Muscle layer of duodenum (tissue), 2 donors: ENCODE results near the gene FCRL1.

Experiments
- H3K27ac ChIP-seq: one replicate; pipeline ENCODE4 v1.7.0; 2013; ENCODE audit warnings: mild to moderate bottlenecking, low read length
- H3K27me3 ChIP-seq: one replicate; pipeline ENCODE4 v1.7.0; 2013; ENCODE audit warnings: low read depth, mild to moderate bottlenecking, control low read depth, low read length
- H3K36me3 ChIP-seq, 2 donors: one replicate each; pipeline ENCODE4 v1.7.0; 2013; ENCODE audit warnings: low read length in 2 of 2, control low read depth in 1 of 2, mild to moderate bottlenecking in 1 of 2; ENCODE audit not compliant: insufficient read depth in 2 of 2, control insufficient read depth in 1 of 2
- H3K4me1 ChIP-seq, 2 donors: one replicate each; pipeline ENCODE4 v1.7.0; 2013; ENCODE audit warnings: low read length in 2 of 2, mild to moderate bottlenecking in 2 of 2, control low read depth in 1 of 2, moderate library complexity in 1 of 2; ENCODE audit not compliant: insufficient read depth in 2 of 2, control insufficient read depth in 1 of 2
- H3K4me3 ChIP-seq, 2 donors: one replicate each; pipeline ENCODE4 v1.7.0; 2013; ENCODE audit warnings: low read length in 2 of 2, low read depth in 1 of 2, mild to moderate bottlenecking in 1 of 2
- H3K9me3 ChIP-seq, 2 donors: one replicate each; pipeline ENCODE4 v1.7.0; 2013; ENCODE audit warnings: low read length in 2 of 2, control low read depth in 1 of 2, mild to moderate bottlenecking in 1 of 2; ENCODE audit not compliant: control insufficient read depth in 1 of 2
- donor health status: healthy.

Gene FCRL1

DNA sequence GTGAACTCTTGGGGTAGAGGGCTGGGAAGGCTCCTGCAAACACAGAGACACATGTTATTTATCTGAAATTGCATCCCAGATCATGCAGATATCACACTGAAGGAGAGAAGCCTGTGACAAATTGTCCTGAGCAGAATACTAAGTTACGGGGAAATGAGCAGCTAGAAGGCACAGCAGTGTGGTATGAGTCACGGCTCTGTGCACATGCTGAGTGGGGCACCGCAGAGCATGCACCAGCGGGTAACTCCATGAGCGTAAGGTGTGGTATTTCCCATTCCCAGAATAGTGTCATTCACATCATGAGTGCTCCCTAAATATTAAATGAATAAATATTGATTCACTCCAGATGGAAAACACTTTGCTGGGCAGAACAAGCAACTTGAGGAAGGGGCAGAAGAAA is 21.7 kb downstream of the FCRL1 start:
- peaks cover 0 to 8% of the 10 kb centered on the region in 2 donors for H3K9me3 ChIP-seq
- H3K27me3 ChIP-seq, result no peaks in the 10 kb centered on the region
- no peaks in the 10 kb centered on the region for H3K4me1 ChIP-seq
- no peak overlapping the region for H3K27ac ChIP-seq
- no peaks in the 10 kb centered on the region for H3K36me3 ChIP-seq
- H3K4me3 ChIP-seq, result no peak overlapping the region

DNA sequence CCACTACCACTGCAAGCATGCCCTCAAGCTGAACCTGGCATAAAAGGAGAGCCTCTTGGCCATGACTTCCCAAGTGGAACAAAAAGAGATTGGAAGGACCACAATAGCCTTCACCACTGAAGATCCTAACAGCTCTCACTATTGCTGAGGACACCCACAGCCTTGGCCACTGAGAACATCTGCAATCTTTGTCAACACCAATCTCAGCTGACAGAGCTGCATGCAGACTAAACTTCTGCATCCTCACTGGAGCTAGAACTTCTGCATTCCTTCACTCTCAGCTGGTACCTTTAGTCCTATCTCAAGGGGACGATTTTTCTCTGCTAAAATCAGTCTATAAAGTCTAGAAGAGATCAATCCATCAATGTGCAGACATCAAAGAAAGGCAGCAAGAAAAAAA is 34.7 kb downstream of the FCRL1 start:
- no peak overlapping the region for H3K4me3 ChIP-seq

DNA sequence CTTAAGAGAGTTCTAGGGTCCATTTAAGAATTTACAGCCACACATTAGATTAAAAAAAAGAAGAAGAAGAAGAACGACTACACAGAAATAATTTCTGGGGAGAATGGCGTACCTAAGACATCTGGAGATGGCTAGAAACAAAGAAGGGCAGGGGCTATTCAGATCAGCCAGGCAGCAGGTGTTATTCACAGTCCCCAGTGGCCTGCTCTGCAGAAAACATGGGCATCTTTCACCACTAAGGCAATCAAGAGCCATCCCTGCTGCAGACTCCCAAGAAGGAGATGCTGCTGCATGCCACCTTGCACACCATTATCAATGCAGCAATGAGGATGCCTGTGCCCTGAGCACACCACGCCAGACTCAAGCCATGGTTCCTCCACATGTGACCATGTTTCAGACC is 35.1 kb downstream of the FCRL1 start:
- H3K36me3 ChIP-seq, result no peaks in the 10 kb centered on the region
- H3K4me3 ChIP-seq, result no peak overlapping the region
- H3K9me3 ChIP-seq, result no peaks in the 10 kb centered on the region
- H3K4me1 ChIP-seq, result no peaks in the 10 kb centered on the region
- H3K27me3 ChIP-seq, result no peaks in the 10 kb centered on the region
- no peak overlapping the region for H3K27ac ChIP-seq

More for the DNA sequence above, 34.7 kb downstream of the FCRL1 start:
- no peaks in the 10 kb centered on the region for H3K36me3 ChIP-seq
- no peaks in the 10 kb centered on the region for H3K9me3 ChIP-seq
- H3K27me3 ChIP-seq, result no peaks in the 10 kb centered on the region
- no peaks in the 10 kb centered on the region for H3K4me1 ChIP-seq
- H3K27ac ChIP-seq, result no peak overlapping the region

DNA sequence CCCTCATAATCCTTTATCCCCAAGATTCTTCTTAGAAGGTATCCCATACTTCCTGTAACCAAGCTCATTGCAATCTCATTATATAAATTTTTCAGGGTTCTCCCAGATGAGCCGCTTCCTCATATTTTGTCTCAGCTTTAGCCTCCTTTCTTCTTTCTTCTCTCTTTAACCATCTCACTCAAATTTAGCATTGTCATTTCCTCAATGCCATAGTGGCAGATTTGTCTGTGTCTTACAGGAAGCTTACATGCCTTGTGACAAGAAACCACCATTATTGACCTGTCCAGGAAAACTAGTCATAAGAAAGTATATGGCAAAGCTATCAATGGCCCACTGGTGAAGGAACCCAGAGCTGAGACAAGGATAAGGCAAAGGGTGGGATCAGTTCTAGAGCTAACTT is 37.0 kb downstream of the FCRL1 start:
- Histone ChIP-seq H3K4me1 (no peaks in the 10 kb centered on the region), H3K9me3 (no peaks in the 10 kb centered on the region), H3K27ac (no peak overlapping the region)

DNA sequence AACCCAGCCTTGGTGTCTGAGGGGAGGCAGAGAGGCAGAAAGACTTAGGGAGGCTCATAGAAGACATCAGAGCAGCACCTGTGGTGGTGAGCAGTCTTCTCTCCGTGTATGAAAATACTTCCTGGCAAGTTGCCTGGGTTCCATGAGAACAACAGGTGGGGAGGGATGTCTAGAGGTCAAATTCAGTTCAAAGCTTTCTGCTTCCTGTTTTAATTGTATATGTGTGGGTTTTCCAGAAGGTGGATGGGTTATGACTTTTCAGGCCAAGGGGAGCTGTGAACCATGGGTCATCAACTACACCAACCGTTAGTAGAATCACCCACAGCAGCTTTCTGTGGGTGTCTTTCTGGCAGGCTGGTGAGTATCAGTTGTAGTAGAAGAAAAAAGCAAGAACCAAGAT is 38.9 kb downstream of the FCRL1 start:
- Histone ChIP-seq H3K9me3 (no peaks in the 10 kb centered on the region), H3K36me3 (no peaks in the 10 kb centered on the region), H3K27me3 (no peaks in the 10 kb centered on the region), H3K4me3 (no peak overlapping the region), H3K4me1 (no peaks in the 10 kb centered on the region), H3K27ac (no peak overlapping the region)

More for the DNA sequence above, 37.0 kb downstream of the FCRL1 start:
- Histone ChIP-seq H3K4me3 (no peak overlapping the region), H3K27me3 (no peaks in the 10 kb centered on the region), H3K36me3 (no peaks in the 10 kb centered on the region)

DNA sequence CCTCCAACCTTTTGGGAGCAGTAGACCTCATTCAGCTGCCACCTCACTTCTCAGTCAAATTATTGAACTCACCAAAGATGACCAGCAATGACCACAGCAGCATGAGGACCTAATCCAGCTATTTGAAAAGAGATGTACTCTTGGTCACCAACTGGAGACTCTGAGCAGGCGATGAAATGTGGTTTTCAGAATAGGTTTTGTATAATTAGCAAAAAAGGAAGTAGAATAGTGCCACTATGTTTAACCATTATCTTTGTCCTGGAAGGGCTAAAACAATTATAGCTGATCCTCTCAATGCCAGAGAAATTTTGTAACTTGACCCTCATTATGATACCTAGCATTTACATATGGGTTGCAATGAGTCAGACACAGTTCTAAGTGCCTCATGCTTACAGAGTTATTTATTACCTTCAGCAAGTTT is 42.9 kb downstream of the FCRL1 start, which contains the start of gene FCRL2:
FCRL2 (minus strand) TSS at position 162 of the 421 bp plus-strand sequence; CDS start at position 103, 59 bp downstream.
- H3K4me1 ChIP-seq, result no peaks in the 10 kb centered on the region
- H3K4me3 ChIP-seq, result no peak within 1 kb of the TSS

DNA sequence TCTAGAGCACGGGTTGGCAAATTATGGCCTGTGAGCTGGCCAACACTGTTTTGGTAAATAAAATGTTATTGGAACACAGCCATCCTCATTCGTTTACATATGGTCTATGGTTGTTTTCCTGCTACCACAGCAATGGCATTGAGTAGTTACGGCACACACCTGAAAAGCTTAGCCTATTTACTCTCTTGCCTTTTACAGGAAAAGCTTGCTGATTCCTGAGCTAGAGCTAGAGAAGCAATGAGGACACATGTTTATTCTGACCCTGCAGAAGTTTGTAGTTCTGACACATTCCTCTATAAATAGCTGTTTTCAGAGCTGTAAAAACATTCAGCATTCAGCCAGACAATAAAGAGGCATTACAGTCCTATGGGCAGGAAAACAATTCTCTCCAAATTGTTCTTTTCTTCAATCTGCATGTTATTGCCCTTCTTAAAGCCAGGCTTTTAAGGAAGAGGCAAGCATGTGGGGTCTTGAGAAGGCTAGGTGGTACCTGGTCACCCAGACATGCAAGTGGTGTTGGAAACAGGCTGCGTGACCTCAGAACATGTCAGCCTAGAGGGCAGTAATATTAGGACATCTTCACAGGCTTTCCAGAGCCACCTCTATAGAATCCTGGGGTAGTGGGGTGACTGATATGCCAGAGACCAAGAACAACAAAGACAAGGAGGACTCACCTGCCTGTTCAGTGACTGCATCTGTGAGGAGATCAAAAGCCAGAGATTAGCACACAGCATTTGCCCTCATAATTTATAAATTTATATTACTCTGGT is 44.6 kb downstream of the FCRL1 start:
- H3K36me3 ChIP-seq, result no peaks in the 10 kb centered on the region
- no peak overlapping the region for H3K27ac ChIP-seq
- H3K4me3 ChIP-seq, result no peak overlapping the region
- H3K9me3 ChIP-seq, result no peaks in the 10 kb centered on the region
- H3K4me1 ChIP-seq, result no peaks in the 10 kb centered on the region
- no peaks in the 10 kb centered on the region for H3K27me3 ChIP-seq

More for the DNA sequence above, 42.9 kb downstream of the FCRL1 start, which contains the start of gene FCRL2:
- Histone ChIP-seq H3K27ac (no peak within 1 kb of the TSS), H3K27me3 (no peaks in the 10 kb centered on the region), H3K9me3 (no peaks in the 10 kb centered on the region), H3K36me3 (no peaks in the 10 kb centered on the region)

DNA sequence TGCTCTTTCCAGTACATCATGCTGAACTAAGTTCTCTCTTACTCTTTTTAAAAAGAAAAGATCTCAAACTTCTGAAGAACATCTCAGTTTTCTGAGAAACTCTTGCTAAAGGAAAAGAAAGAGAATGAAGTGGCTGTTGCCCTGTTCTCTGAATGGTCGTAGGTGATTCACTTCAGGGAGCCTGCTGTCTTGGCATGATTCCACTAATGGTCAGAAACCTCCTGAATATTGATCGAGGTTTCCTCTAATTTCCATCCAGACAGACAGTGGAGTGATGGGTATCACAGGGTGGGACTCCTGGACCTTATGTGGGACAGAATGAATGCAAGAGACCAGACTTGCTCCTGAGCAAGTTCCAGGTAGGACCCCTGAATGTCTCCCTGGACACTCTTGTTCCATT is 45.5 kb downstream of the FCRL1 start:
- no peak overlapping the region for H3K4me3 ChIP-seq
- H3K9me3 ChIP-seq, result no peaks in the 10 kb centered on the region
- no peaks in the 10 kb centered on the region for H3K36me3 ChIP-seq
- no peaks in the 10 kb centered on the region for H3K4me1 ChIP-seq
- H3K27ac ChIP-seq, result peak overlapping the region; percentile 30
- no peaks in the 10 kb centered on the region for H3K27me3 ChIP-seq

DNA sequence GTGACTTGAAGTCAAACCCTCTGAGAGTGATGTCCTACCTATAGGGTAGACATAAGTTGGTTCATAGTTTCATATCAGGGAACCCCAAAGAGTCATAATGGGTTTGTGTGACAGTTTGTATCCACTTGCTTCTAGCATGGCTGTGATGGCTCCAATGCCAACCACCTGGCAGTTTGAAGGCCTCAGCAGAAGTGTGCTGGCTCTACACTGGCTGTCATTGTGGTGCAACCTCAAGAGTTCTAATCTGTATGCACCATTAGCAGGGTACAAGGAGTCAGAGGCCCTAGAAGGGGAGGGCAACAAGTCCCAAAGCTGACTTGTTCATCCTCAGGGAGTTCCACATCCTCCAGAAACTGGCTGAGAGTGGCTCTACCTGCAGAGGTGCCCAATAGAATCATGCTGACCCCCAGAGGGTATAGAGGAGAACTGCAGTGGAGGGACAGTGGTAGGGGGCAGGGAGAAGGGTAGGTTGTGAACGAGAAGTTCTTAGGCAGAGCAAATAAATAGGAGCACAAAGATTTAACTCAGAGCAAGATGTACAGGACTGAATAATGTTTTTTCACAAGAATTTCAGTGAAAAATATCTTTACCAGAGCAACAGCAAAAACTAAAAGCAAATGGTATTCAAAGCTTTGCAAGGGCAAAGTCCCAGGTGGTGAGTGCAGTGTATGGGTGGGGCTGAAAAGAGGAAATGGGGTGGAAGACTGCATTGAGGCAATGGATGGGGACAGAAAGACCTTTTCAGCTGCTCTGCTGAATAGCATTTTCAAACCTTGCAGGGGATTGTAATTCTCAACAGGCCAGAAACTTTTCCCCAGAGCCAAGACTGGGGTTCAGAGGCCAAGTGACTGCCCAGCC is 46.2 kb downstream of the FCRL1 start:
- Histone ChIP-seq H3K9me3 (no peaks in the 10 kb centered on the region), H3K4me1 (no peaks in the 10 kb centered on the region), H3K36me3 (no peaks in the 10 kb centered on the region), H3K27ac (peak overlapping the region; percentile 30), H3K4me3 (no peak overlapping the region), H3K27me3 (no peaks in the 10 kb centered on the region)

DNA sequence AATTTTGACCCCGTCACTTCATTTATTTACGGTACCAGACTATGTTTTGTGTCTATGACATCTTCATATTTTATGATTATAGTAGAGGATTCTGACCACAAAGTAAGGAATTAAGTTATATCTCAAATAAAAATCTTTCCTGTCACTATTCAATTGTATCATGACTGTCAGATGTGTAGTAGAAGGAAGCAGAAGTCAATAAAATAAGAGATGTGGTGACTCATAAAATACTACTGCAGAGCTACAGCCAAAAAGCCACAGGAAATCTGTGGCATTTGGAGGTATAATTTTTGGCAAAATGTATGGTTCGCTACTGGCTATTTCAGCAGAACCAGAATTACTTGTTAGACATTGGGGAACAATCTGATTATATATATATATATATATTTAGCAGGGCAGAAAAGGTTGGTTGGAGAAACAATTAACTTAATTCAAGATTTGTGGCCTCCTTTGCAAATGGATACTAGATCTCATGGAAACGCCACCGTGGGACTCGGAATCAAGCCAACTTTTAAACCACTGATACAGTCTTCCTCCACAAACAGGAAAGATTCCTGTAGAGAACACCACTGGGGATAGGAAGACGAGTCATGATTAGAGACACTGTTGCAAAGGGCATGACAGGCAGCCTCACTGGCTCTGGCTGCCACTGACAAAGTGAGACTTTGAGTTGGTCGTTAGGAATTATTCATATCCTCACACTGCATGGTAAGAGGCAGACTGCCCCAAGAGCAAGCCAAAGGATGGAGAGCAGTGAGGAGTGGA is 48.1 kb downstream of the FCRL1 start:
- Histone ChIP-seq H3K4me3 (no peak overlapping the region), H3K27me3 (no peaks in the 10 kb centered on the region), H3K4me1 (no peaks in the 10 kb centered on the region), H3K27ac (no peak overlapping the region), H3K9me3 (no peaks in the 10 kb centered on the region), H3K36me3 (no peaks in the 10 kb centered on the region)
